ENCODE results near the gene CANT1. TPM values are rescaled to one million over a fixed set of nuclear protein-coding genes. Genes with fewer than 3 reads are reported as not detected.

Gene CANT1
- total RNA-seq, 1 experiment from 2014 or later = 34.1 TPM

- Mint-ChIP-seq H3K4me1 (peaks cover 22% of the 10 kb centered on the region), H3K36me3 (peaks cover 10% of the 10 kb centered on the region), H3K27ac (no peak overlapping the region), H3K27me3 (ENCODE audit: low read depth) (peaks cover 76% of the 10 kb centered on the region), H3K9me3 (peaks cover 27% of the 10 kb centered on the region), H3K4me3 (peak overlapping the region; percentile 85)
- no peak for ATAC-seq
- TF ChIP-seq ZNF671 (CRISPR knock-in tag; IDR thresholded peaks at IDR 0.05) (no peak), TCF7 (CRISPR knock-in tag; IDR thresholded peaks at IDR 0.05; ENCODE audit: low read depth) (no peak), CREB1 (CRISPR knock-in tag; IDR thresholded peaks at IDR 0.05) (no peak), IRF2 (CRISPR knock-in tag; IDR thresholded peaks at IDR 0.05; ENCODE audit: borderline replicate concordance, low read depth) (no peak), USF1 (CRISPR knock-in tag; IDR thresholded peaks at IDR 0.05) (no peak), ARID4B (CRISPR knock-in tag; IDR thresholded peaks at IDR 0.05; ENCODE audit: borderline replicate concordance) (no peak), SP1 (CRISPR knock-in tag; conservative IDR thresholded peaks at IDR 0.05) (no peak), IRF1 (CRISPR knock-in tag; IDR thresholded peaks at IDR 0.05) (no peak), ATF6 (CRISPR knock-in tag; IDR thresholded peaks at IDR 0.05) (no peak), CBFB (CRISPR knock-in tag; IDR thresholded peaks at IDR 0.05; ENCODE audit: low read depth) (no peak)
- ChIA-PET CTCF (interaction anchor here (0.7 to 1.5 kb wide), 4 partner anchors 24 to 380 kb away, joined by 3 to 7 read pairs (median 4); partner anchors contain the start of gene ENGASE), POLR2A (interaction anchor here (0.6 kb wide), 3 partner anchors 30 to 1410 kb away, joined by 3 to 4 read pairs (median 3); no protein-coding TSS in a partner anchor)
- no peak for DNase-seq (ENCODE audit: low spot score)
These were observed 737 bp downstream of the CANT1 start for GRCh38 chr17:79008666-79009387.

- no peak for DNase-seq (ENCODE audit: low spot score)
- Mint-ChIP-seq H3K27ac (no peak overlapping the region), H3K4me3 (peak overlapping the region; percentile 85), H3K9me3 (peaks cover 19% of the 10 kb centered on the region), H3K27me3 (ENCODE audit: low read depth) (peaks cover 79% of the 10 kb centered on the region), H3K4me1 (peaks cover 22% of the 10 kb centered on the region), H3K36me3 (peaks cover 1% of the 10 kb centered on the region)
- TF ChIP-seq CREM (CRISPR knock-in tag; IDR thresholded peaks at IDR 0.05) = no peak
- no peak for TF ChIP-seq CREB1 (CRISPR knock-in tag; IDR thresholded peaks at IDR 0.05)
- no peak for TF ChIP-seq RELA (CRISPR knock-in tag; IDR thresholded peaks at IDR 0.05; ENCODE audit: borderline replicate concordance)
- TF ChIP-seq ATF3 (CRISPR knock-in tag; conservative IDR thresholded peaks at IDR 0.05) = no peak
- TF ChIP-seq GRHL2 (CRISPR knock-in tag; IDR thresholded peaks at IDR 0.05; ENCODE audit: insufficient replicate concordance, severe bottlenecking) = no peak
- TF ChIP-seq ERG (CRISPR knock-in tag; IDR thresholded peaks at IDR 0.05) = no peak
- TF ChIP-seq EMX1 (CRISPR knock-in tag; IDR thresholded peaks at IDR 0.05) = no peak
- ATAC-seq = no peak
- POLR2A ChIA-PET = no interaction called here
- CTCF ChIA-PET = no interaction called here
These were observed 1.8 kb downstream of the CANT1 start for GRCh38 chr17:79007504-79008381.
